ENCODE data around the gene USP30.
A peak's percentile ranks its signal among the peaks of the same experiment; 100 is the strongest.

The USP30 gene

DNA sequence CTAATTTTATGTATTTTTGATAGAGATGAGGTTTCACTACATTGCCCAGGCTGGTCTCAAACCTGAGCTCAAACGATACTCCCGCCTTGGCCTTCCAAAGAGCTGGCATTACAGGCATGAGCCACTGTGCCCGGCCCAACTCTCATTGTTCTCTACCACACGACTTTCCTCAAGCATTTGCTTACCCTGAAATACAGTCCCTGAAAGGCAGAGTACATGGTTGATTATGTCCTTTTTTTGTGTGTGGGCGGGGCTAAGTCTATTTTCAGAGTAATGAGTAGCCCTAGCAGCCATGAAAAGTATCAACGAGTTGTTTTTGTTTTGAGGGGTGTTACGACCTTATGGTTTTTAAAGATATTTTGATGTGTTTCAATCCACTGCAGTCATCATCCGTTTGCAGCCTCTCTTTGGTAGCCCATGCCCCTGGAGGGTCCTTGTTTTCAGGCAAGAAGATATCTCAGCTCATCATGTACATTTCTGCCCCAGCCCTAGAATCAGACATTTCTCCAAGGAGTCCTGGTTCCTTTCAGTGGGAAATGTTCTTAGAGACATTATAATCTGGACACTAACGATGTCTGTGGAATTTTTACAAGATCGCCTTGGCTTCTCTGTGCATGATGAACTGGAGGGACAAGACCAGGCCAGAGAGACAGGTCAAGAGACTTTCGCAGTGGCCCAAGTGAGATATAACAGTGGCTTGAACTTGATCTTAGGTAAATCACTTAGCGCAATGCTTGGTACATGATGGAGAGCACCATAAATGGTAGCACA is 72.7 kb downstream of the USP30 start:
- no peak for DNase-seq (ENCODE audit: low read depth)
- TF ChIP-seq, protein P1, sequence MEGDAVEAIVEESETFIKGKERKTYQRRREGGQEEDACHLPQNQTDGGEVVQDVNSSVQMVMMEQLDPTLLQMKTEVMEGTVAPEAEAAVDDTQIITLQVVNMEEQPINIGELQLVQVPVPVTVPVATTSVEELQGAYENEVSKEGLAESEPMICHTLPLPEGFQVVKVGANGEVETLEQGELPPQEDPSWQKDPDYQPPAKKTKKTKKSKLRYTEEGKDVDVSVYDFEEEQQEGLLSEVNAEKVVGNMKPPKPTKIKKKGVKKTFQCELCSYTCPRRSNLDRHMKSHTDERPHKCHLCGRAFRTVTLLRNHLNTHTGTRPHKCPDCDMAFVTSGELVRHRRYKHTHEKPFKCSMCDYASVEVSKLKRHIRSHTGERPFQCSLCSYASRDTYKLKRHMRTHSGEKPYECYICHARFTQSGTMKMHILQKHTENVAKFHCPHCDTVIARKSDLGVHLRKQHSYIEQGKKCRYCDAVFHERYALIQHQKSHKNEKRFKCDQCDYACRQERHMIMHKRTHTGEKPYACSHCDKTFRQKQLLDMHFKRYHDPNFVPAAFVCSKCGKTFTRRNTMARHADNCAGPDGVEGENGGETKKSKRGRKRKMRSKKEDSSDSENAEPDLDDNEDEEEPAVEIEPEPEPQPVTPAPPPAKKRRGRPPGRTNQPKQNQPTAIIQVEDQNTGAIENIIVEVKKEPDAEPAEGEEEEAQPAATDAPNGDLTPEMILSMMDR (conservative IDR thresholded peaks at IDR 0.05; ENCODE audit: low read depth, low read length): no peak
- no peak overlapping the region for H3K4me3 ChIP-seq (ENCODE audit: low read depth, low read length)

GRCh38 chr12:109125791-109126190 is 73.4 kb downstream of the USP30 start:
- no peak overlapping the region for H3K4me3 ChIP-seq (ENCODE audit: low read depth, low read length)
- DNase-seq (ENCODE audit: low read depth): no peak
- TF ChIP-seq, protein P1 (conservative IDR thresholded peaks at IDR 0.05; ENCODE audit: low read depth, low read length): no peak

DNA sequence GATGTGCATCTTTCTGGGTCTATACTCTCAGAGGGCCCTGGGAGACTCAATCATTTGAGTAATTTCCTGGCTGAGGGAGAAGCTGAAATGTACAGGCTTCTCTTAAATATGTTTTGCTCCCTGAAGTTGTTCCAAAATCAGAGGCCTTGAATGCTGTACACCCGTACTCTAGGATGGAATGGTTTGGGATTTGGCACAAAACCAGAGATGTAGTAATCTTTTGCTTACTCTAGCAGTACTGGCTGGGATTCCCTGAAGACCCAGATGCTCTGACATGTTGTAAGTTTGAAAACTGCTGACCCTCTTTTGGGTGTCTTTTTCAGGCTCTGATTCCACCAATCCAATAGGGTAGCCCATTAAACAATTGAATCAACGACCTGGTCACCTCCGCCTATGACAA is 74.4 kb downstream of the USP30 start:
- DNase-seq (ENCODE audit: low read depth): peak; percentile 11
- TF ChIP-seq, protein P1 (conservative IDR thresholded peaks at IDR 0.05; ENCODE audit: low read depth, low read length): no peak
- H3K4me3 ChIP-seq (ENCODE audit: low read depth, low read length): no peak overlapping the region

DNA sequence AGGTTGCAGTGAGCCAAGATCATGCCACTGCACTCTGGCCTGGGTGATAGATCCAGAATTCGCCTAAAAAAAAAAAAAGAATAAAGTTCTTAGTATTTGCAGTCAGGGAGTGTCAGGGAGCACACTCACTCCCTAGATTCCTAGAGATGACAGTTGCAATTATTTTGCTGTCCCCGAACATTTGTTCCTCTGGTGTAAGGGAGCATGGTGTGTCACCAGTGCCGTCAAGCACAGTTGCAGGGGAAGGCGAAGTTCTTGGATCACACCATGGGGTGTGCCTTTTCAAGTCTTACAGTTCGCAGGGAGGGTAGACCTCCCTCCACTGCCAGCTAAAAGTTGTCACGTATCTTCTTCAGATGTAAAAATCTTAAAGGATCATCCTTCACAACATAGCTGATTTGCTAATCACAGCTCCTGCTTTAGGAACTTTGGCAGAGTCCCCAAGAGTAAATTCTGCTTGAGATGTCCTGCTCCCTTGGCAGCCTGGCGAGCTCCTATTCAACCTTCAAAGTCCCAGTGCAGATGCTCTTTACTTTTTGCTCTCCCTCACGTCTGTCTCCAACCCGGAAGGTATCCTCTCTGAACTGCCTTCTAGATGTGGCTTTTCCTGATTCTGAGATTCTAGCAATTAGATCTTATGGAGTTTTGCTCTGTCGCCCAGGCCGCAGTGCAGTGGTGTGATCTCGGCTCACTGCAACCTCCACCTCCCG is 75.3 kb downstream of the USP30 start:
- TF ChIP-seq, protein P1 (conservative IDR thresholded peaks at IDR 0.05; ENCODE audit: low read depth, low read length): no peak
- DNase-seq (ENCODE audit: low read depth): no peak
- H3K4me3 ChIP-seq (ENCODE audit: low read depth, low read length): no peak overlapping the region

GRCh38 chr12:109130297-109131153 is 78.1 kb downstream of the USP30 start:
- no peak for DNase-seq (ENCODE audit: low read depth)
- H3K4me3 ChIP-seq (ENCODE audit: low read depth, low read length): no peak overlapping the region
- TF ChIP-seq, protein P1 (conservative IDR thresholded peaks at IDR 0.05; ENCODE audit: low read depth, low read length): no peak

- H3K4me3 ChIP-seq (ENCODE audit: low read depth, low read length): no peak overlapping the region
- TF ChIP-seq, protein P1 (conservative IDR thresholded peaks at IDR 0.05; ENCODE audit: low read depth, low read length): no peak
- no peak for DNase-seq (ENCODE audit: low read depth)
These were observed 79.0 kb downstream of the USP30 start for GRCh38 chr12:109131154-109132050.
